ENCODE data around the gene ANKRD24. TPM values are rescaled to one million over a fixed set of nuclear protein-coding genes. Genes with fewer than 3 reads are reported as not detected.

The ANKRD24 gene
- total RNA-seq, 1 experiment from 2014 or later, result 1.2 TPM

GRCh38 chr19:4199699-4200293, 17.3 kb downstream of the ANKRD24 start:
- ChIA-PET POLR2A (interaction anchor here (0.6 kb wide), 1 partner anchor 471 kb away, joined by 3 read pairs; no protein-coding TSS in a partner anchor), CTCF (interaction anchor here (0.5 to 2.6 kb wide), 3 partner anchors 31 to 190 kb away, joined by 3 to 16 read pairs (median 3); no protein-coding TSS in a partner anchor)
- H3K36me3 Mint-ChIP-seq (ENCODE audit: insufficient read depth, unreplicated experiment), result no peaks in the 10 kb centered on the region
- intact Hi-C loops (cut with micrococcal nuclease), result loop anchor here (5.0 to 10.0 kb wide), 2 partner anchors 135 to 347 kb away; partner anchors contain the start of gene ZBTB7A
- TF ChIP-seq, protein P1, sequence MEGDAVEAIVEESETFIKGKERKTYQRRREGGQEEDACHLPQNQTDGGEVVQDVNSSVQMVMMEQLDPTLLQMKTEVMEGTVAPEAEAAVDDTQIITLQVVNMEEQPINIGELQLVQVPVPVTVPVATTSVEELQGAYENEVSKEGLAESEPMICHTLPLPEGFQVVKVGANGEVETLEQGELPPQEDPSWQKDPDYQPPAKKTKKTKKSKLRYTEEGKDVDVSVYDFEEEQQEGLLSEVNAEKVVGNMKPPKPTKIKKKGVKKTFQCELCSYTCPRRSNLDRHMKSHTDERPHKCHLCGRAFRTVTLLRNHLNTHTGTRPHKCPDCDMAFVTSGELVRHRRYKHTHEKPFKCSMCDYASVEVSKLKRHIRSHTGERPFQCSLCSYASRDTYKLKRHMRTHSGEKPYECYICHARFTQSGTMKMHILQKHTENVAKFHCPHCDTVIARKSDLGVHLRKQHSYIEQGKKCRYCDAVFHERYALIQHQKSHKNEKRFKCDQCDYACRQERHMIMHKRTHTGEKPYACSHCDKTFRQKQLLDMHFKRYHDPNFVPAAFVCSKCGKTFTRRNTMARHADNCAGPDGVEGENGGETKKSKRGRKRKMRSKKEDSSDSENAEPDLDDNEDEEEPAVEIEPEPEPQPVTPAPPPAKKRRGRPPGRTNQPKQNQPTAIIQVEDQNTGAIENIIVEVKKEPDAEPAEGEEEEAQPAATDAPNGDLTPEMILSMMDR (IDR thresholded peaks at IDR 0.05; ENCODE audit: unreplicated experiment), result no peak
- no TSS peak for BruUV-seq (replicated peaks)
- no peak for DNase-seq (ENCODE audit: unreplicated experiment)
- H3K27ac Mint-ChIP-seq (ENCODE audit: low read depth, unreplicated experiment), result no peak overlapping the region
- no peak overlapping the region for H3K4me3 Mint-ChIP-seq (ENCODE audit: unreplicated experiment)
- peaks cover 53% of the 10 kb centered on the region for H3K27me3 Mint-ChIP-seq (ENCODE audit: insufficient read depth, unreplicated experiment)
- peaks cover 16% of the 10 kb centered on the region for H3K4me1 Mint-ChIP-seq (ENCODE audit: insufficient read depth, unreplicated experiment)
- H3K9me3 Mint-ChIP-seq (ENCODE audit: unreplicated experiment), result peaks cover 10% of the 10 kb centered on the region

DNA sequence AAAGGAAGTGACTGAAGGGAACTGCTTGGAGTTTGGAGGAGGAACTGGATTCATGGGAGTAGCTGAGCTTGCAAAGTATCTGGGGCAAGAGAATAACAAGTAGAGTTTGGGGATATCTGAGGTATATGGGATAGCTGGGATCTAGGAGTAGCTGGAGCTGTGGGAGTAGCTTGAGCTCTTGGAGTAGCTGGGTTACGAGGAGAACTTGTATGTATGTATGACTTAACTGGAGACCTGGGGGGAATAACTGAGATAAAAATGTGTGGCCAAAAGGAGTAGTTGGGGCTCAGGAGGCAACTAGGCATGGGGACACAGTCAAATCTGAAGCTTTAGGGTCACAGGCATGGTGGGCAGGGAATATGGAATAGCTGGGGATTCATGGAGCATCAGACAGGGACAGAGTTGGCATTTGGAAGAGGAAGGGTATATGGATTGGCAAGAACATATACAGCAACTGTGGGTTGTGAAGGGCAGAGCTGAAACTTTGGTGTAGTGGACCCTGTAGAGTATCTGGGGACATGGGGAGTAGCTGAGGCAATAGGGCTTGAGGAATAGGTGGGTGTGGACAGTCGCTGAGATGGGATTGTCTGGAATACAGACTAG, 18.6 kb downstream of the ANKRD24 start:
- peaks cover 49% of the 10 kb centered on the region for H3K27me3 Mint-ChIP-seq (ENCODE audit: insufficient read depth, unreplicated experiment)
- no peak overlapping the region for H3K27ac Mint-ChIP-seq (ENCODE audit: low read depth, unreplicated experiment)
- TF ChIP-seq, protein P1 (IDR thresholded peaks at IDR 0.05; ENCODE audit: unreplicated experiment), result no peak
- intact Hi-C loops (cut with micrococcal nuclease), result loop anchor here (5.0 to 10.0 kb wide), 2 partner anchors 136 to 349 kb away; partner anchors contain the start of gene ZBTB7A
- H3K4me1 Mint-ChIP-seq (ENCODE audit: insufficient read depth, unreplicated experiment), result peaks cover 16% of the 10 kb centered on the region
- H3K4me3 Mint-ChIP-seq (ENCODE audit: unreplicated experiment), result no peak overlapping the region
- ChIA-PET POLR2A (interaction anchor here (0.5 to 2.2 kb wide), 3 partner anchors 213 to 701 kb away, joined by 3 to 14 read pairs (median 8); partner anchors contain the start of genes DOHH and EEF2), CTCF (interaction anchor here (0.6 to 2.6 kb wide), 7 partner anchors 14 to 439 kb away, joined by 3 to 16 read pairs (median 4); partner anchors contain the start of gene EEF2)
- BruUV-seq (replicated peaks), result no TSS peak
- DNase-seq (ENCODE audit: unreplicated experiment), result no peak
- no peaks in the 10 kb centered on the region for H3K36me3 Mint-ChIP-seq (ENCODE audit: insufficient read depth, unreplicated experiment)
- H3K9me3 Mint-ChIP-seq (ENCODE audit: unreplicated experiment), result peaks cover 10% of the 10 kb centered on the region

DNA sequence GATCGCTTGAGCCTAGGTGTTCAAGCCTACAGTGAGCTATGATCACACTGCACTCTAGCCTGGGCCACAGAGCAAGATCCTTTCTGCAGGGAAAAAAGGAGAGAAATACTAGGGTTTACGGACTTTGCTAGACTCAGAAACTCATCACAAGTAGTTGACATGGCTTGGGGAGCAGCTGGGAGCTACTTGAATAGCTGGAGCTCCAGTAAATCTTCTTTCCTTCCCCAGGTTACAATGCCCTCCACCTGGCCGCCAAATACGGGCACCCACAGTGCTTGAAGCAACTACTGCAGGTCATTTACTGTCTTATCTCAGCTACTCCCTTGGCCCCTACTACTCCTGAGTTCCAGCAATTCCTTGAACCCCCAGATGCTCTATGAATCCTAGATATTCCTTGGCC, 19.3 kb downstream of the ANKRD24 start:
- Mint-ChIP-seq H3K4me1 (ENCODE audit: insufficient read depth, unreplicated experiment) (peaks cover 16% of the 10 kb centered on the region), H3K4me3 (ENCODE audit: unreplicated experiment) (no peak overlapping the region), H3K9me3 (ENCODE audit: unreplicated experiment) (peaks cover 10% of the 10 kb centered on the region), H3K27ac (ENCODE audit: low read depth, unreplicated experiment) (no peak overlapping the region), H3K27me3 (ENCODE audit: insufficient read depth, unreplicated experiment) (peaks cover 46% of the 10 kb centered on the region), H3K36me3 (ENCODE audit: insufficient read depth, unreplicated experiment) (no peaks in the 10 kb centered on the region)
- TF ChIP-seq, protein P1 (IDR thresholded peaks at IDR 0.05; ENCODE audit: unreplicated experiment), result no peak
- ChIA-PET POLR2A (interaction anchor here (1.2 to 2.2 kb wide), 3 partner anchors 15 to 217 kb away, joined by 3 to 14 read pairs (median 8); partner anchors contain the start of gene EEF2), CTCF (interaction anchor here (0.6 to 2.6 kb wide), 10 partner anchors 14 to 794 kb away, joined by 3 to 16 read pairs (median 5); partner anchors contain the start of gene EEF2)
- intact Hi-C loops (cut with micrococcal nuclease), result loop anchor here (5.0 to 10.0 kb wide), 2 partner anchors 137 to 349 kb away; partner anchors contain the start of gene ZBTB7A
- no peak for DNase-seq (ENCODE audit: unreplicated experiment)
- no TSS peak for BruUV-seq (replicated peaks)

Measured in MCF 10A (cell line).